AML-193 (cell line): ENCODE data around the gene YDJC.
"Not testable (repeated sequence)": the region's sequence is repeated elsewhere in the genome, so short reads cannot be mapped to it uniquely, and the experiment has no call there.

Source experiments
- DNase-seq, 2 experiments: peaks; one replicate each; lab custom pipeline; 2025; lab: John Stamatoyannopoulos, UW

Gene YDJC

GRCh38 chr22:21632237-21632895 lies 2.5 kb upstream of the YDJC start, which contains the start of gene CCDC116:
Gene CCDC116, plus strand, starts transcription at chr22:21632760. Its CDS starts 422 bp downstream, at chr22:21633182.
- DNase-seq, result peak; percentile 41 to 48

GRCh38 chr22:21631025-21631424 lies 1.2 kb upstream of the YDJC start:
- no peak for DNase-seq

GRCh38 chr22:21628386-21629254 lies 1.2 kb downstream of the YDJC start:
- DNase-seq, result no peak

- DNase-seq, result no peak
Measured at GRCh38 chr22:21626735-21627469, 2.9 kb downstream of the YDJC start.

GRCh38 chr22:21626073-21626734 lies 3.6 kb downstream of the YDJC start:
- no peak for DNase-seq

- DNase-seq, result peak; percentile 16 to 18
Measured at GRCh38 chr22:21624880-21625791, 4.7 kb downstream of the YDJC start.

- peak; percentile 27 to 33 for DNase-seq
Measured at GRCh38 chr22:21624120-21624879, 5.5 kb downstream of the YDJC start.

- no peak for DNase-seq
Measured at GRCh38 chr22:21623648-21623970, 6.2 kb downstream of the YDJC start.

- no peak for DNase-seq
Measured at GRCh38 chr22:21622919-21623647, 6.7 kb downstream of the YDJC start.

- DNase-seq, result peak; percentile 8 to 9
Measured at GRCh38 chr22:21622011-21622918, 7.6 kb downstream of the YDJC start.

GRCh38 chr22:21621025-21621424 lies 8.8 kb downstream of the YDJC start:
- DNase-seq, result no peak

GRCh38 chr22:21617337-21617736 lies 12.5 kb downstream of the YDJC start:
- DNase-seq, result not testable (repeated sequence)

GRCh38 chr22:21615731-21616130 lies 14.1 kb downstream of the YDJC start:
- DNase-seq, result no peak

- no peak for DNase-seq
Measured at GRCh38 chr22:21613553-21614233, 16.1 kb downstream of the YDJC start.

- DNase-seq, result no peak
Measured at GRCh38 chr22:21612858-21613257, 17.0 kb downstream of the YDJC start.

GRCh38 chr22:21611210-21611977 lies 18.4 kb downstream of the YDJC start:
- DNase-seq, result no peak

- DNase-seq, result not testable (repeated sequence)
Measured at GRCh38 chr22:21609556-21610157, 20.2 kb downstream of the YDJC start.
